ENCODE results near the gene INCENP.

GRCh38 chr11:62153617-62154016 lies 29.8 kb downstream of the INCENP start:
- TF ChIP-seq, protein P1, sequence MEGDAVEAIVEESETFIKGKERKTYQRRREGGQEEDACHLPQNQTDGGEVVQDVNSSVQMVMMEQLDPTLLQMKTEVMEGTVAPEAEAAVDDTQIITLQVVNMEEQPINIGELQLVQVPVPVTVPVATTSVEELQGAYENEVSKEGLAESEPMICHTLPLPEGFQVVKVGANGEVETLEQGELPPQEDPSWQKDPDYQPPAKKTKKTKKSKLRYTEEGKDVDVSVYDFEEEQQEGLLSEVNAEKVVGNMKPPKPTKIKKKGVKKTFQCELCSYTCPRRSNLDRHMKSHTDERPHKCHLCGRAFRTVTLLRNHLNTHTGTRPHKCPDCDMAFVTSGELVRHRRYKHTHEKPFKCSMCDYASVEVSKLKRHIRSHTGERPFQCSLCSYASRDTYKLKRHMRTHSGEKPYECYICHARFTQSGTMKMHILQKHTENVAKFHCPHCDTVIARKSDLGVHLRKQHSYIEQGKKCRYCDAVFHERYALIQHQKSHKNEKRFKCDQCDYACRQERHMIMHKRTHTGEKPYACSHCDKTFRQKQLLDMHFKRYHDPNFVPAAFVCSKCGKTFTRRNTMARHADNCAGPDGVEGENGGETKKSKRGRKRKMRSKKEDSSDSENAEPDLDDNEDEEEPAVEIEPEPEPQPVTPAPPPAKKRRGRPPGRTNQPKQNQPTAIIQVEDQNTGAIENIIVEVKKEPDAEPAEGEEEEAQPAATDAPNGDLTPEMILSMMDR (optimal IDR thresholded peaks at IDR 0.05 in 1 of 3, IDR thresholded peaks at IDR 0.05 in 1 of 3, conservative IDR thresholded peaks at IDR 0.05 in 1 of 3; ENCODE audit: extremely low read depth in 1 of 3, insufficient read depth in 2 of 3, low read length in 3 of 3), result no peak
- no peak for TF ChIP-seq EZH2 (IDR thresholded peaks at IDR 0.05; ENCODE audit: low read length)

All from keratinocyte (primary cell).